ENCODE results near the gene IFT22.

DNA sequence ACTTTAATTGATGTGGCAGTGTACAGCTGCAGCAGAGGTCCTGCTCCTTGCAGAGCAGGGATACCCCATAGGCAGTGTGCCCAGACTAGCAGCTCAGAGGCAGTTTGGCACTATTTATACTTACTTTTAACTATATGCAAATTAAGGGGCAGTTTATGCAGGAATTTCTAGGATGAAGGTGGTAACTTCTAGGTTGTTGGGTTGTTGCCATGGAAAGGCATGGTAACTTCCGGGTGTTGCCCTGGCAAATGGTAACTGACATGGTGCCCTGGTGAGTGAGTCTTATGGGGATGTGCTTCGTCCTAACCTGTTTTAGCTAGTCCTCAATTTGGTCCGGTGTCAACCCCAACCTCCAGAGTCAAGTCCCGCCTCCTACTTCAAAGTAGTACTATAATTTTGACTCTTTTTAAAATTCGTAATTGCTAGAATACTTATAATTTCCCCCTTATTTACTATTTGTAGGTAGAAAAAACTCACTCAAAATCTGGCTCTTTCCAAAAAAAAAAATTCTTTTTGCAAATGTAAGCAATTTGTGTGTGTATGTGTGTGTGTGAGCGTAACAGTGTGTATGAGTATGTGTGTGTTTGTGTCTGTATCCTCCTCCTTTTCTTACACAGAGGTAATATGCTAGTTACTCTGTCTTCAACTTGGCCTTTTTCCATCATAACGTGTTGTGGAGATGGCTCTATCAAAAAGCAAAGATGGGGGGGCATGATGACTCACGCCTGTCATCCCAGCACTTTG is 47.0 kb upstream of the IFT22 start:
- TF ChIP-seq, protein P1, sequence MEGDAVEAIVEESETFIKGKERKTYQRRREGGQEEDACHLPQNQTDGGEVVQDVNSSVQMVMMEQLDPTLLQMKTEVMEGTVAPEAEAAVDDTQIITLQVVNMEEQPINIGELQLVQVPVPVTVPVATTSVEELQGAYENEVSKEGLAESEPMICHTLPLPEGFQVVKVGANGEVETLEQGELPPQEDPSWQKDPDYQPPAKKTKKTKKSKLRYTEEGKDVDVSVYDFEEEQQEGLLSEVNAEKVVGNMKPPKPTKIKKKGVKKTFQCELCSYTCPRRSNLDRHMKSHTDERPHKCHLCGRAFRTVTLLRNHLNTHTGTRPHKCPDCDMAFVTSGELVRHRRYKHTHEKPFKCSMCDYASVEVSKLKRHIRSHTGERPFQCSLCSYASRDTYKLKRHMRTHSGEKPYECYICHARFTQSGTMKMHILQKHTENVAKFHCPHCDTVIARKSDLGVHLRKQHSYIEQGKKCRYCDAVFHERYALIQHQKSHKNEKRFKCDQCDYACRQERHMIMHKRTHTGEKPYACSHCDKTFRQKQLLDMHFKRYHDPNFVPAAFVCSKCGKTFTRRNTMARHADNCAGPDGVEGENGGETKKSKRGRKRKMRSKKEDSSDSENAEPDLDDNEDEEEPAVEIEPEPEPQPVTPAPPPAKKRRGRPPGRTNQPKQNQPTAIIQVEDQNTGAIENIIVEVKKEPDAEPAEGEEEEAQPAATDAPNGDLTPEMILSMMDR (IDR thresholded peaks at IDR 0.05): no peak
- TF ChIP-seq EP300 (IDR thresholded peaks at IDR 0.05): no peak
